Keratinocyte (primary cell): Measurements from ENCODE around the gene GABRR2. TPM values are rescaled to one million over a fixed set of nuclear protein-coding genes. Genes with fewer than 3 reads are reported as not detected.

Source experiments
- DNase-seq: peaks from one replicate; pipeline ENCODE4 v3.0.0-alpha.2; 2011; ENCODE audit warnings: low read depth, missing footprints, low spot score
- FAIRE-seq: peaks from 2 replicates; lab custom pipeline; 2011; peaks lifted over from hg19 to GRCh38; lab: Jason Lieb, UNC
- H2AFZ ChIP-seq: 2 replicates; pipeline ENCODE4 v1.6.0; 2012; ENCODE audit warnings: low read length, control low read depth, inconsistent platforms; ENCODE audit not compliant: control insufficient read depth
- H3K27ac ChIP-seq: 2 replicates; pipeline ENCODE4 v1.5.1; 2011; ENCODE audit warnings: low read length; ENCODE audit not compliant: control insufficient read depth, insufficient read depth
- H3K27me3 ChIP-seq: 3 replicates; pipeline ENCODE4 v1.6.0; 2011; ENCODE audit warnings: low read length; ENCODE audit not compliant: control insufficient read depth, insufficient read depth; ENCODE audit errors: extremely low read depth
- H3K36me3 ChIP-seq, 2 experiments: 2 replicates in 1 of 2; 3 replicates in 1 of 2; pipeline ENCODE4 v1.5.1; 2011; ENCODE audit warnings: low read length in 2 of 2, mild to moderate bottlenecking in 1 of 2; ENCODE audit not compliant: control insufficient read depth in 2 of 2, insufficient read depth in 2 of 2; ENCODE audit errors: extremely low read depth in 1 of 2
- H3K4me1 ChIP-seq: 3 replicates; pipeline ENCODE4 v1.5.1; 2011; ENCODE audit warnings: low read length; ENCODE audit not compliant: control insufficient read depth, insufficient read depth; ENCODE audit errors: extremely low read depth
- H3K4me2 ChIP-seq: 3 replicates; pipeline ENCODE4 v1.6.0; 2011; ENCODE audit warnings: low read depth, low read length; ENCODE audit not compliant: control insufficient read depth, insufficient read depth; ENCODE audit errors: extremely low read depth
- H3K4me3 ChIP-seq, 3 experiments: fragments of 200-600 bp in 1 of 3; sonication (generic) in 1 of 3; 2 replicates in 2 of 3; 3 replicates in 1 of 3; pipeline ENCODE4 v1.5.1; 2011 to 2016; ENCODE audit warnings: low read length in 3 of 3, mild to moderate bottlenecking in 3 of 3, control low read depth in 2 of 3, inconsistent platforms in 1 of 3, low read depth in 1 of 3, mixed read lengths in 1 of 3, mixed run types in 1 of 3, moderate library complexity in 1 of 3; ENCODE audit not compliant: control insufficient read depth in 2 of 3, insufficient read depth in 2 of 3; ENCODE audit errors: extremely low read depth in 1 of 3
- H3K79me2 ChIP-seq: 2 replicates; pipeline ENCODE4 v1.6.0; 2012; ENCODE audit warnings: low read length; ENCODE audit not compliant: control insufficient read depth, insufficient read depth
- H3K9ac ChIP-seq: 3 replicates; pipeline ENCODE4 v1.6.0; 2011; ENCODE audit warnings: low read length; ENCODE audit not compliant: control insufficient read depth, insufficient read depth; ENCODE audit errors: extremely low read depth
- H3K9me1 ChIP-seq: 3 replicates; pipeline ENCODE4 v1.6.0; 2011; ENCODE audit warnings: low read length; ENCODE audit not compliant: control insufficient read depth, insufficient read depth; ENCODE audit errors: extremely low read depth
- H3K9me3 ChIP-seq: 2 replicates; pipeline ENCODE4 v1.5.1; 2012; ENCODE audit warnings: low read depth, low read length; ENCODE audit not compliant: control insufficient read depth
- H4K20me1 ChIP-seq: 3 replicates; pipeline ENCODE4 v1.6.0; 2011; ENCODE audit warnings: low read length; ENCODE audit not compliant: control insufficient read depth, insufficient read depth; ENCODE audit errors: extremely low read depth
- CTCF ChIP-seq, 3 experiments: IDR thresholded peaks in 1 of 3; conservative IDR thresholded peaks in 1 of 3; optimal IDR thresholded peaks in 1 of 3; 2 replicates in 2 of 3; 3 replicates in 1 of 3; pipeline versions ENCODE3 to v1.5.1; 2011; ENCODE audit warnings: low read length in 3 of 3, mild to moderate bottlenecking in 3 of 3, moderate library complexity in 2 of 3, control low read depth in 1 of 3, inconsistent platforms in 1 of 3; ENCODE audit not compliant: insufficient read depth in 2 of 3; ENCODE audit errors: extremely low read depth in 1 of 3
- EZH2 ChIP-seq: IDR thresholded peaks from one replicate; pipeline ENCODE4 v1.6.1; 2012; ENCODE audit warnings: inconsistent platforms, mild to moderate bottlenecking, low read length, moderate library complexity
- dilution Hi-C: fragments of 300-500 bp; cut with MboI; formaldehyde crosslinking; loops from one replicate; pipeline ENCODE4 v1.7.0; 2020; ENCODE audit warnings: low sequenced_read_pairs; ENCODE audit not compliant: extremely low pct_ligation_motif_present
- polyA minus RNA-seq, 3 experiments: library from RNA; depleted of rRNA, polyadenylated mRNA; stranded (reverse); fragments of >200 nt; gene quantifications; 1 replicate in 1 of 3; 2 replicates in 1 of 3; 3 replicates in 1 of 3; pipeline ENCODE4 v1.2.3, GENCODE V29; 2011
- polyA plus RNA-seq, 5 experiments: library from polyadenylated mRNA; depleted of rRNA in 3 of 5; stranded (reverse) in 3 of 5; stranded (forward) in 1 of 5; unstranded in 1 of 5; fragments of >200 nt; gene quantifications; 1 replicate in 1 of 5; 2 replicates in 3 of 5; 3 replicates in 1 of 5; pipeline versions ENCODE4 v1.2.1 to v1.2.3, GENCODE V29; 2011 to 2012; ENCODE audit warnings: missing spikeins in 2 of 5, low read depth in 1 of 5, low replicate concordance in 1 of 5

The GABRR2 gene
- polyA plus RNA-seq = 0.03 to 0.12 TPM in 2 of 3 replicates, not detected in the other
- polyA plus RNA-seq (2011; ENCODE audit: low read depth) = 1.2 TPM
- not detected in 2 replicates for polyA plus RNA-seq (2011; cell fraction: cytosol; rRNA removed)
- 0.39 and 0.59 TPM in 2 replicates for polyA plus RNA-seq (2011; cell fraction: nucleus; rRNA removed)
- 0.52 TPM in 1 of 2 replicates, not detected in the other for polyA plus RNA-seq (2012; ENCODE audit: low replicate concordance)
- polyA minus RNA-seq = 0.59 TPM in 1 of 3 replicates, not detected in the others
- polyA minus RNA-seq (2011; cell fraction: cytosol; rRNA and poly(A)+ RNA removed) = not detected
- not detected in 2 replicates for polyA minus RNA-seq (2011; cell fraction: nucleus; rRNA and poly(A)+ RNA removed)

DNA sequence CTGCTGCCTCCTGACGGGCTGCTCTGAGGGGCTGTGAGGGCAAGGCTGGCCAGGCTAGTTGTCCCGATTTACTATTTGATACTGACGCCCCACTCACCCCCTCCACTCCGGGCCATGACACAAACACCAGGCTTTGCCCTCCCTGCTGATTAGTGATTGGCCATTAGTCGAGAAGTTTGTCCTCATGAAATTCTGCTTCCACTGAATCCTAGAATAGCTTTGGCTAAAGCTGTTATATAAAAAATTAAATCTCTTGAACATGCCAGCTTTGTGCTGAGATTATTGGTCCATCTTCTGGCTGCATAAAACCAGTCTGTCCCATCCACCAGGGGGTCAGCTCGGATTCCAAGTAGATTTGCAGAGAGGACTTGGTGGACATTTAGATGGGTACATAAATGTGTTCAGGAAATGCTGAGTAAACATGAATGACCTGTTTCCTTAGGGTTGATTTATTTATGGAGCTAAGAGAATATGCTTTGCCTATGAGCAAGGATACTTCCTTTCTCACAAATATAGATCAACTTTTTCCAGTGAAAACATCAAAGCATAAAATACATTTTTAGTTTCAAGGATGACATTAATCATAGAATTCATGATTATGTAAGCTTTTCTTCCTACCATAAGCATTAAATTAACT lies at the start of gene GABRR2:
Gene GABRR2, minus strand, starts transcription at position 51 of the 637 bp plus-strand sequence. CDS start 134 bp downstream, outside the sequence.
- Histone ChIP-seq H3K79me2 (no peaks in the 10 kb centered on the region), H2AFZ (no peak within 1 kb of the TSS), H3K4me3 (no peak within 1 kb of the TSS), H3K9me3 (no peaks in the 10 kb centered on the region), H3K9ac (no peak within 1 kb of the TSS), H3K9me1 (no peaks in the 10 kb centered on the region), H3K4me2 (no peak within 1 kb of the TSS), H4K20me1 (no peaks in the 10 kb centered on the region), H3K36me3 (no peaks in the 10 kb centered on the region), H3K27me3 (peaks cover 10% of the 10 kb centered on the region), H3K4me1 (no peaks in the 10 kb centered on the region), H3K27ac (no peak within 1 kb of the TSS)
- DNase-seq = no peak
- dilution Hi-C loops = no loop called here
- TF ChIP-seq CTCF (optimal IDR thresholded peaks at IDR 0.05 in 1 of 3, IDR thresholded peaks at IDR 0.05 in 1 of 3, conservative IDR thresholded peaks at IDR 0.05 in 1 of 3; ENCODE audit: extremely low read depth in 1 of 3, insufficient read depth in 2 of 3, low read length in 3 of 3) = no peak
- no peak for TF ChIP-seq EZH2
- no peak for FAIRE-seq

- Histone ChIP-seq H3K4me3 (no peak overlapping the region), H3K79me2 (no peaks in the 10 kb centered on the region), H3K4me2 (no peak overlapping the region), H3K27ac (no peak overlapping the region), H3K9ac (no peak overlapping the region), H3K27me3 (no peaks in the 10 kb centered on the region), H4K20me1 (no peaks in the 10 kb centered on the region), H3K9me3 (no peaks in the 10 kb centered on the region), H3K9me1 (no peaks in the 10 kb centered on the region), H3K4me1 (no peaks in the 10 kb centered on the region), H2AFZ (no peak overlapping the region), H3K36me3 (no peaks in the 10 kb centered on the region)
- no peak for DNase-seq
- FAIRE-seq = no peak
- dilution Hi-C loops = no loop called here
- TF ChIP-seq CTCF (optimal IDR thresholded peaks at IDR 0.05 in 1 of 3, IDR thresholded peaks at IDR 0.05 in 1 of 3, conservative IDR thresholded peaks at IDR 0.05 in 1 of 3; ENCODE audit: extremely low read depth in 1 of 3, insufficient read depth in 2 of 3, low read length in 3 of 3) (no peak), EZH2 (no peak)
Measured at GRCh38 chr6:89364586-89364985, 49.5 kb upstream of the GABRR2 start.
